IPS-20b (cell line): ENCODE measurements around the gene CTNNBL1.
"Not testable (repeated sequence)": the region's sequence is repeated elsewhere in the genome, so short reads cannot be mapped to it uniquely, and the experiment has no call there.

Source experiments
- H3K27ac ChIP-seq: one replicate; pipeline ENCODE4 v1.5.1; 2013; ENCODE audit warnings: low read length
- H3K27me3 ChIP-seq: 2 replicates; pipeline ENCODE4 v1.6.1; 2013; ENCODE audit warnings: mild to moderate bottlenecking, low read length, inconsistent platforms; ENCODE audit not compliant: insufficient read depth
- H3K36me3 ChIP-seq: 2 replicates; pipeline ENCODE4 v1.6.1; 2013; ENCODE audit warnings: low read depth, mild to moderate bottlenecking, inconsistent platforms, low read length, moderate library complexity; ENCODE audit not compliant: insufficient read depth
- H3K4me1 ChIP-seq: 2 replicates; pipeline ENCODE4 v1.6.1; 2013; ENCODE audit warnings: mild to moderate bottlenecking, control low read depth, inconsistent platforms, low read length, moderate library complexity; ENCODE audit not compliant: insufficient read depth
- H3K4me3 ChIP-seq: 2 replicates; pipeline ENCODE4 v1.5.1; 2013; ENCODE audit warnings: mild to moderate bottlenecking, low read length, inconsistent platforms
- H3K9ac ChIP-seq: 2 replicates; pipeline ENCODE4 v1.6.1; 2013; ENCODE audit warnings: low read depth, mild to moderate bottlenecking, inconsistent platforms, low read length, moderate library complexity
- H3K9me3 ChIP-seq: 2 replicates; pipeline ENCODE4 v1.6.1; 2013; ENCODE audit warnings: mild to moderate bottlenecking, low read depth, low read length, inconsistent platforms; ENCODE audit not compliant: insufficient read depth

Gene CTNNBL1

GRCh38 chr20:37700301-37700700 lies 6.5 kb downstream of the CTNNBL1 start:
- no peaks in the 10 kb centered on the region for H3K4me1 ChIP-seq
- H3K4me3 ChIP-seq, result no peak overlapping the region
- H3K9me3 ChIP-seq, result no peaks in the 10 kb centered on the region
- H3K27me3 ChIP-seq, result no peaks in the 10 kb centered on the region
- no peaks in the 10 kb centered on the region for H3K36me3 ChIP-seq
- H3K27ac ChIP-seq, result no peak overlapping the region
- H3K9ac ChIP-seq, result no peak overlapping the region

- H3K9ac ChIP-seq, result not testable (repeated sequence)
Observed at GRCh38 chr20:37701676-37702075, 7.8 kb downstream of the CTNNBL1 start.

GRCh38 chr20:37702403-37703034 lies 8.7 kb downstream of the CTNNBL1 start:
- Histone ChIP-seq H3K9me3 (0 out of 2 replicates have a peak, but pooled peaks cover 9% of the 10 kb centered on the region), H3K9ac (no peak overlapping the region)

More at GRCh38 chr20:37701676-37702075, 7.8 kb downstream of the CTNNBL1 start:
- H3K4me1 ChIP-seq, H3K4me3 ChIP-seq, H3K27me3 ChIP-seq, H3K36me3 ChIP-seq, H3K9me3 ChIP-seq, H3K27ac ChIP-seq: not testable (repeated sequence)

GRCh38 chr20:37703035-37703845 lies 9.4 kb downstream of the CTNNBL1 start:
- Histone ChIP-seq H3K9ac (no peak overlapping the region), H3K27ac (no peak overlapping the region), H3K36me3 (no peaks in the 10 kb centered on the region), H3K9me3 (0 out of 2 replicates have a peak, but pooled peaks cover 9% of the 10 kb centered on the region), H3K4me3 (no peak overlapping the region), H3K27me3 (no peaks in the 10 kb centered on the region), H3K4me1 (no peaks in the 10 kb centered on the region)

More at GRCh38 chr20:37702403-37703034, 8.7 kb downstream of the CTNNBL1 start:
- Histone ChIP-seq H3K4me1 (no peaks in the 10 kb centered on the region), H3K36me3 (no peaks in the 10 kb centered on the region), H3K27ac (no peak overlapping the region), H3K4me3 (no peak overlapping the region), H3K27me3 (no peaks in the 10 kb centered on the region)

GRCh38 chr20:37704955-37705354 lies 11.1 kb downstream of the CTNNBL1 start:
- Histone ChIP-seq H3K9ac (no peak overlapping the region), H3K4me3 (no peak overlapping the region), H3K27me3 (no peaks in the 10 kb centered on the region), H3K27ac (no peak overlapping the region), H3K9me3 (0 out of 2 replicates have a peak, but pooled peaks cover 9% of the 10 kb centered on the region), H3K4me1 (no peaks in the 10 kb centered on the region), H3K36me3 (no peaks in the 10 kb centered on the region)

GRCh38 chr20:37706298-37706697 lies 12.5 kb downstream of the CTNNBL1 start:
- no peak overlapping the region for H3K4me3 ChIP-seq
- no peaks in the 10 kb centered on the region for H3K36me3 ChIP-seq
- no peaks in the 10 kb centered on the region for H3K4me1 ChIP-seq
- H3K27ac ChIP-seq, result no peak overlapping the region
- H3K9ac ChIP-seq, result no peak overlapping the region
- no peaks in the 10 kb centered on the region for H3K27me3 ChIP-seq
- 0 out of 2 replicates have a peak, but pooled peaks cover 9% of the 10 kb centered on the region for H3K9me3 ChIP-seq

GRCh38 chr20:37711001-37711400 lies 17.2 kb downstream of the CTNNBL1 start:
- H3K4me3 ChIP-seq, result no peak overlapping the region
- H3K36me3 ChIP-seq, result no peaks in the 10 kb centered on the region
- no peaks in the 10 kb centered on the region for H3K4me1 ChIP-seq
- H3K27ac ChIP-seq, result no peak overlapping the region
- H3K9ac ChIP-seq, result no peak overlapping the region
- H3K27me3 ChIP-seq, result no peaks in the 10 kb centered on the region
- 0 out of 2 replicates have a peak, but pooled peaks cover 9% of the 10 kb centered on the region for H3K9me3 ChIP-seq

- no peaks in the 10 kb centered on the region for H3K9me3 ChIP-seq
- no peaks in the 10 kb centered on the region for H3K36me3 ChIP-seq
- no peaks in the 10 kb centered on the region for H3K27me3 ChIP-seq
- H3K9ac ChIP-seq, result no peak overlapping the region
- no peak overlapping the region for H3K4me3 ChIP-seq
- H3K27ac ChIP-seq, result no peak overlapping the region
- no peaks in the 10 kb centered on the region for H3K4me1 ChIP-seq
Observed at GRCh38 chr20:37711994-37712964, 18.4 kb downstream of the CTNNBL1 start.

- Histone ChIP-seq H3K27ac (no peak overlapping the region), H3K4me1 (no peaks in the 10 kb centered on the region), H3K36me3 (no peaks in the 10 kb centered on the region)
Observed at GRCh38 chr20:37713396-37713795, 19.6 kb downstream of the CTNNBL1 start.

GRCh38 chr20:37714978-37715672 lies 21.3 kb downstream of the CTNNBL1 start:
- H3K36me3 ChIP-seq, result no peaks in the 10 kb centered on the region
- no peak overlapping the region for H3K27ac ChIP-seq
- H3K9ac ChIP-seq, result no peak overlapping the region
- no peak overlapping the region for H3K4me3 ChIP-seq
- H3K4me1 ChIP-seq, result no peaks in the 10 kb centered on the region
- H3K27me3 ChIP-seq, result no peaks in the 10 kb centered on the region
- H3K9me3 ChIP-seq, result no peaks in the 10 kb centered on the region

More at GRCh38 chr20:37713396-37713795, 19.6 kb downstream of the CTNNBL1 start:
- no peak overlapping the region for H3K9ac ChIP-seq
- H3K27me3 ChIP-seq, result no peaks in the 10 kb centered on the region
- no peak overlapping the region for H3K4me3 ChIP-seq
- no peaks in the 10 kb centered on the region for H3K9me3 ChIP-seq

- H3K4me3 ChIP-seq, result no peak overlapping the region
- H3K4me1 ChIP-seq, result peaks cover 1% of the 10 kb centered on the region; the same call in 1 of the 2 replicates
- H3K9me3 ChIP-seq, result no peaks in the 10 kb centered on the region
- H3K36me3 ChIP-seq, result no peaks in the 10 kb centered on the region
- no peak overlapping the region for H3K27ac ChIP-seq
- no peak overlapping the region for H3K9ac ChIP-seq
- no peaks in the 10 kb centered on the region for H3K27me3 ChIP-seq
Observed at GRCh38 chr20:37721751-37722150, 27.9 kb downstream of the CTNNBL1 start.
